ENCODE data around the gene BORCS5.
"Not testable (repeated sequence)": the region's sequence is repeated elsewhere in the genome, so short reads cannot be mapped to it uniquely, and the experiment has no call there.

Gene BORCS5

DNA sequence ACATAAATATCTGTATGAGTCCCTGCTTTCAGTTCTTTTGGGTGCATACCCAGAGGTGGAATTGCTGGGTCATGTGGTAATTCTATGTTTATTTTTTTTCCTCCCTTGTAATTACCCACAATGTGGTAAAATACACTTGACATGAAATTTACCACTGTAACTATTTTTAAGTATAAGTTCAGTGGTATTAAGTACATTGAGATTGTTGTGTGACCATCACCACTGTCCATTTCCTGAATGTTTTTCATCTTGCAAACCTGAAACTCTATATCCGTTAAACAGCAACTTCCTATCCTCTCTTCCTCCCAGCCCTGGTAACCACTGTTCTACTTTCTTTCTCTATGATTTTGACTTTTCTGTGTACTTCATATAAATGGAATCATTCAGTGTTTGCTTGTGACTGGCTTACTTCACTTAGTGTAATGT, 51.4 kb downstream of the BORCS5 start:
- no peaks in the 10 kb centered on the region for H3K4me1 ChIP-seq (ENCODE audit: insufficient read depth, low read length)
- H3K4me3 ChIP-seq (ENCODE audit: low read length), result no peak overlapping the region
- H3K36me3 ChIP-seq (ENCODE audit: insufficient read depth, low read length), result no peaks in the 10 kb centered on the region
- peaks cover 2% of the 10 kb centered on the region for H3K9me3 ChIP-seq (ENCODE audit: low read length)
- no peak overlapping the region for H2AFZ ChIP-seq (ENCODE audit: low read depth, low read length)
- H3K27me3 ChIP-seq (ENCODE audit: insufficient read depth, low read length), result no peaks in the 10 kb centered on the region

DNA sequence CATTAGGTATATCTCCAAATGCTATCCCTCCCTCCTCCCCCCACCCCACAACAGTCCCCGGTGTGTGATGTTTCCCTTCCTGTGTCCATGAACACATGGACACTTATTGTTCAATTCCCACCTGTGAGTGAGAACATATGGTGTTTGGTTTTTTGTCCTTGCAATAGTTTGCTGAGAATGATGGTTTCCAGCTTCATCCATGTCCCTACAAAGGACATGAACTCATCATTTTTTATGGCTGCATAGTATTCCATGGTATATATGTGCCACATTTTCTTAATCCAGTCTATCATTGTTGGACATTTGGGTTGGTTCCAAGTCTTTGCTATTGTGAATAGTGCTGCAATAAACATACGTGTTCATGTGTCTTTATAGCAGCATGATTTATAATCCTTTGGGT, 52.5 kb downstream of the BORCS5 start:
- not testable (repeated sequence) for H3K36me3 ChIP-seq (ENCODE audit: insufficient read depth, low read length); H3K27me3 ChIP-seq (ENCODE audit: insufficient read depth, low read length)

DNA sequence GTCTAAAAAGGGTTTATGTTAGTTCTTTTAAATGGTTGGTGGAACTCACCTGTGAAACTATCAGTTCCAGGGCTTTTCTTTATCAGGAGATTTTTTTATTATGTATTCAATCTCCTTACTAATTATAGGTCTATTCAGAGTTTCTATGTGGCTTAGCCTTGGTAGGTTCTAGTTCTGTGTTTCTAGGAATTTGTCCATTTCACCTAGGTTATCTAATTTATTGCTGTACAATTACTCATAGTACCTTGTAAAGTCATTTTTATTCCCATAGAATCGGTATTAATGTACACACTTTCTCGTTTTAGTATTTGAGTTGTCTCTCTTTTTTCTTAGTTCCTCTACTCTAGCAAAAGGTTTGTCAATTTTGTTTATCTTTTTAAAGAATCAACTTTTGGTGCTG, 59.0 kb downstream of the BORCS5 start:
- no peaks in the 10 kb centered on the region for H3K27me3 ChIP-seq (ENCODE audit: insufficient read depth, low read length)
- H3K9me3 ChIP-seq (ENCODE audit: low read length), result peaks cover 2% of the 10 kb centered on the region
- H2AFZ ChIP-seq (ENCODE audit: low read depth, low read length), result no peak overlapping the region
- H3K4me1 ChIP-seq (ENCODE audit: insufficient read depth, low read length), result no peaks in the 10 kb centered on the region
- H3K36me3 ChIP-seq (ENCODE audit: insufficient read depth, low read length), result no peaks in the 10 kb centered on the region
- H3K4me3 ChIP-seq (ENCODE audit: low read length), result no peak overlapping the region

More for the DNA sequence above, 52.5 kb downstream of the BORCS5 start:
- not testable (repeated sequence) for H2AFZ ChIP-seq (ENCODE audit: low read depth, low read length); H3K9me3 ChIP-seq (ENCODE audit: low read length); H3K4me3 ChIP-seq (ENCODE audit: low read length); H3K4me1 ChIP-seq (ENCODE audit: insufficient read depth, low read length)

DNA sequence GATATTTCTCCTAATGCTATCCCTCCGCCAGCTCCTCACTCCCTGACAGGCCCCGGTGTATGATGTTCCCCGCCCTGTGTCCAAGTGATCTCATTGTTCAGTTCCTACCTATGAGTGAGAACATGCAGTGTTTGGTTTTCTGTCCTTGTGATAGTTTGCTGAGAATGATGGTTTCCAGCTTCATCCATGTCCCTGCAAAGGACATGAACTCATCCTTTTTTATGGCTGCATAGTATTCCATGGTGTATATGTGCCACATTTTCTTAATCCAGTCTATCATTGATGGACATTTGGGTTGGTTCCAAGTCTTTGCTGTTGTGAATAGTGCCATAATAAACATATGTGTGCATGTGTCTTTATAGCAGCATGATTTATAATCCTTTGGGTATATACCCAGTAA, 62.3 kb downstream of the BORCS5 start:
- not testable (repeated sequence) for H3K9me3 ChIP-seq (ENCODE audit: low read length)

DNA sequence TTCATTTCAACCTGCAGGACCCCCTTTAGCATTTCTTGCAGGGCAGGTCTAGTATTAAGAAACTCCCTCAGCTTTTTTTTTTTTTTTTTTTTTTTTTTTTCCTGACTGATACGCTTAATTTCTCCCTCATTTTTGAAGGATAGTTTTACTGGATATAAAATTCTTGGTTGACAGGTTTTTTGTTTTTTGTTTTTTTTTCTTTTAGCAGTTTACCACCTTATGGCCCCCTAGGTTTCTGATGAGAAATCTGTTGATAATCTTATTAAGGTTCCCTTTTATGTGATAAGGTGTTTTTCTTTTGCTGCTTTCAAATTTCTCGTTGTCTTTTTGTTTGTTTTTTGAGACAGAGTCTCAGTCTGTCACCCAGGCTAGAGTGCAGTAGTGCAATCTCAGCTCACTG, 66.5 kb downstream of the BORCS5 start:
- Histone ChIP-seq H3K9me3 (ENCODE audit: low read length) (no peaks in the 10 kb centered on the region), H3K4me1 (ENCODE audit: insufficient read depth, low read length) (no peaks in the 10 kb centered on the region), H3K27me3 (ENCODE audit: insufficient read depth, low read length) (no peaks in the 10 kb centered on the region), H2AFZ (ENCODE audit: low read depth, low read length) (no peak overlapping the region), H3K36me3 (ENCODE audit: insufficient read depth, low read length) (no peaks in the 10 kb centered on the region), H3K4me3 (ENCODE audit: low read length) (no peak overlapping the region)

More for the DNA sequence above, 62.3 kb downstream of the BORCS5 start:
- not testable (repeated sequence) for H3K4me3 ChIP-seq (ENCODE audit: low read length); H3K27me3 ChIP-seq (ENCODE audit: insufficient read depth, low read length); H3K36me3 ChIP-seq (ENCODE audit: insufficient read depth, low read length); H2AFZ ChIP-seq (ENCODE audit: low read depth, low read length); H3K4me1 ChIP-seq (ENCODE audit: insufficient read depth, low read length)

DNA sequence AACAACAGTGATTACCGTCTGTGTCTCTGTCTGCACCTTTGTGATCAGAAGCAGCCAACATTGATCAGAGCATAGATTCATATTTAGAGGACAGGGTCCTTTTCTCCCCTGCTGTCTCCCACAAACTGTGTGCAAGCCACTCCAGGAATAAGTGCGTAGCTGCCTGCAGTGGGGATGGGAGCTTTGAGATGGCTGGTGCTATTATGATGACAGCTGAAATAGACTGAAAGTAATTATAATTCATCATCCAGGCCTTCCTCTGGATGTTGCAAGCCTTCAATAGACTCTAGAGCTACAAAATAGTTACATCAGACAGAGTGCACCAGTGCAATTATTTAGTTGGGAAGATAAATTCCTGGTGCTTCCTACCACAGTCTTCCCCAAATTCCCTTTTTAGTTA, 68.1 kb downstream of the BORCS5 start:
- no peak overlapping the region for H2AFZ ChIP-seq (ENCODE audit: low read depth, low read length)
- no peaks in the 10 kb centered on the region for H3K9me3 ChIP-seq (ENCODE audit: low read length)
- no peaks in the 10 kb centered on the region for H3K36me3 ChIP-seq (ENCODE audit: insufficient read depth, low read length)
- H3K4me3 ChIP-seq (ENCODE audit: low read length), result no peak overlapping the region
- H3K4me1 ChIP-seq (ENCODE audit: insufficient read depth, low read length), result no peaks in the 10 kb centered on the region
- no peaks in the 10 kb centered on the region for H3K27me3 ChIP-seq (ENCODE audit: insufficient read depth, low read length)

DNA sequence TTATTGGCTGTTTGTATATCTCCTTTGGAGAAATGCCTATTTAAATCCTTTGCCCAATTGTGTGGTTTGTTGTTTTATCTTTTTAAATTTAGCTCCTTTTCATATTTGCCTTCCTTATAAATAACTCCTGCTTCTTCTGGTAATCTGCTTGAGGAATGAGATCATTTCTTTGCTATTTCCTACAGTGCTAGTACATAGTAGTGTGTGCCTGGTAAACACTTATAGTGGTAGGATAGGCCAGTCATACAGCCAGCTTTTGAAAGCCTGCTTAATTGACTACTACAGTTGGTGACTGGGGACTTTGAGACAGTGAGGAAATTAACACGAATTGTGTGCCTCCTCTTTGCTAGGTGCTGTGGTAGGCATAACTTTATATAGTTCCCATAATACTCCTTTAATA, 68.7 kb downstream of the BORCS5 start:
- H3K4me1 ChIP-seq (ENCODE audit: insufficient read depth, low read length), result no peaks in the 10 kb centered on the region
- H2AFZ ChIP-seq (ENCODE audit: low read depth, low read length), result no peak overlapping the region
- no peaks in the 10 kb centered on the region for H3K9me3 ChIP-seq (ENCODE audit: low read length)
- no peaks in the 10 kb centered on the region for H3K36me3 ChIP-seq (ENCODE audit: insufficient read depth, low read length)
- no peak overlapping the region for H3K4me3 ChIP-seq (ENCODE audit: low read length)
- H3K27me3 ChIP-seq (ENCODE audit: insufficient read depth, low read length), result no peaks in the 10 kb centered on the region

DNA sequence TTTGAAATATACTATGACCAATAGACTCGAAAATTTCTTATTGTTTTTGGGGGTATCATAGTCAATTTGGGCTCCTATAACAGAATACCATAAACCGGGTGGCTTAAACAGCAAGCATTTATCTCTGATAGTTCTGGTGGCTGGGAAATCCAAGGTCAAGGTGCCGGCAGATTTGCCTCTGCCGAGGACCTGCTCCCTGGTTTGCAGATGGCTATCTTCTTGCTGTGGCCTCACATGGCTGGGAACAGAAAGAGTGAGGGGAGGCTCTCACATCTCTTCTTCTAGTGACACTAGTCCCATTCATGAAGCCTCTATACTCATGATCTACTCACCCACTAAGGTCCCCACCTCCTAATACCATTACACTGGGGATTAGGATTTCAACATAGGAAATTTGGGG, 70.7 kb downstream of the BORCS5 start:
- Histone ChIP-seq H3K4me1 (ENCODE audit: insufficient read depth, low read length) (no peaks in the 10 kb centered on the region), H3K36me3 (ENCODE audit: insufficient read depth, low read length) (no peaks in the 10 kb centered on the region), H3K27me3 (ENCODE audit: insufficient read depth, low read length) (no peaks in the 10 kb centered on the region), H3K4me3 (ENCODE audit: low read length) (no peak overlapping the region), H2AFZ (ENCODE audit: low read depth, low read length) (no peak overlapping the region), H3K9me3 (ENCODE audit: low read length) (no peaks in the 10 kb centered on the region)

DNA sequence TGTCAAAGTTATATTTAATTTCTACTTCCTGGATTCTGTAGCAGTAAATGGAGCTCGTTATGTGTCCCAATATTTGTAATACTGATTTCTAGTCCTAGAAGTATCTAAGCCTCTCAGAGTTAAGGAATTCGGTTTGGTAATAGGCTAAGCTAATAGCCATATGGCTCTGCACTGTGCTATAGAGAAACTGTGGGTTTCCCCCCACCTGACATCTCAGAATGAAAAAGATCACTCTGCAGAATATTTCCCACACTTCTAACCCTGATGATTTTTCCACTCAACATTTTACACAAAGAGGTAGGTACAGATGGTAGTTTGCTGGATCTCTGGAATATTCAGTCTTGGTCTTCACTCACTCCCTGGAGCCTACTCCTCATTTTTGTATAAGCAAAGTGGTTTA, 71.2 kb downstream of the BORCS5 start:
- no peaks in the 10 kb centered on the region for H3K4me1 ChIP-seq (ENCODE audit: insufficient read depth, low read length)
- no peak overlapping the region for H3K4me3 ChIP-seq (ENCODE audit: low read length)
- H2AFZ ChIP-seq (ENCODE audit: low read depth, low read length), result no peak overlapping the region
- H3K9me3 ChIP-seq (ENCODE audit: low read length), result no peaks in the 10 kb centered on the region
- no peaks in the 10 kb centered on the region for H3K36me3 ChIP-seq (ENCODE audit: insufficient read depth, low read length)
- no peaks in the 10 kb centered on the region for H3K27me3 ChIP-seq (ENCODE audit: insufficient read depth, low read length)

DNA sequence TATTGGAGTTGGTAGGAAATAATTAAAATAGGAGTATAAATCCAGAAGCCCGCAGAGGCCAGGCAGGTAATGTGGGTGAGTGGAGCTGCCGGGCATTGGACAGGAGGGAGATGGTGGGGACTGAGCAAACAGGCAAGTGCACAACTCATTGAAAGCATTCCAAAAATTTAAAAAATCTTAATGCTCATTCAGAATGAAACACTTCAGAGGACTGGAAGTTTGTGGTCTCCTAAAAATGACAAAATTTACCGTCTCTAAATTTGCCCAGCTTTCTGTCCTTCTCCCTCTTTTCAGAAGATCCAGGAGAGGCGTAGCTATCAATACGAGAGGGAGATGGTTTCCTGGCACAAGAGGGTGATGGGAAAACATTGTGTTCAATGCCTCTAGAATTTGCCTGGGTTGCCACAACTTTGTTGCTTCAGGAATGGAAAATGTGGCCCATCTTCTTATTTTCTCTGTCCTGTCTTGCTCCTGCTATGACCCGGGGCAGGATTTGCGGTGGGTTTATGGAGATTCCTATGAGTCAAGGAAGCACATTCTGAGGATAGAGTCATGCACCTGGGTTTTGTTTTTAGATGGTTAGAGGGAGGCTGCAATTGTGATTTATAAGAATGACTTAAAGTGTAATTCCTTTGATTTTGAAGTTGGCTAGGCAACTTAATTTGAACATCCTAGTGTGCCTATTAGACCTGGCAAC, 72.2 kb downstream of the BORCS5 start:
- no peak overlapping the region for H2AFZ ChIP-seq (ENCODE audit: low read depth, low read length)
- H3K4me1 ChIP-seq (ENCODE audit: insufficient read depth, low read length), result no peaks in the 10 kb centered on the region
- H3K4me3 ChIP-seq (ENCODE audit: low read length), result no peak overlapping the region
- no peaks in the 10 kb centered on the region for H3K36me3 ChIP-seq (ENCODE audit: insufficient read depth, low read length)
- H3K9me3 ChIP-seq (ENCODE audit: low read length), result no peaks in the 10 kb centered on the region
- no peaks in the 10 kb centered on the region for H3K27me3 ChIP-seq (ENCODE audit: insufficient read depth, low read length)

DNA sequence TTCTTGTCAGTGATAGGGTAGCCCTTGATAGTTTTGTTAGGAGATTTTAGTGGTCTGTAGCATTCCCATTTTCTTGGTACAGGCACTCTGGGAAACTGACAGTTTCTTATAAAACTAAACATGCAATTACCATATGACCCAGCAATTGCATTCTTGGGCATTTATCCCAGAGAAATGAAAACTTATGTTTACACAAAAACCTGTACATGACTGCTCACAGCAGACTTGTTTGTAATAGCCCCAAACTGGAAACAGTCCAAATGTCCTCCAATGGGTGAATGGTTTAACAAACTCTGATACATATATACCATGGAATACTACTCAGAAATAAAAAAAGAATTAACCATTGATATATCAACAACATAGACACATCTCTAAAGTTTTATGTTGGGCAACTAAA, 75.5 kb downstream of the BORCS5 start:
- peaks cover under 1% of the 10 kb centered on the region for H3K9me3 ChIP-seq (ENCODE audit: low read length)
- no peaks in the 10 kb centered on the region for H3K27me3 ChIP-seq (ENCODE audit: insufficient read depth, low read length)
- H3K36me3 ChIP-seq (ENCODE audit: insufficient read depth, low read length), result no peaks in the 10 kb centered on the region
- no peak overlapping the region for H3K4me3 ChIP-seq (ENCODE audit: low read length)
- no peaks in the 10 kb centered on the region for H3K4me1 ChIP-seq (ENCODE audit: insufficient read depth, low read length)
- H2AFZ ChIP-seq (ENCODE audit: low read depth, low read length), result no peak overlapping the region

DNA sequence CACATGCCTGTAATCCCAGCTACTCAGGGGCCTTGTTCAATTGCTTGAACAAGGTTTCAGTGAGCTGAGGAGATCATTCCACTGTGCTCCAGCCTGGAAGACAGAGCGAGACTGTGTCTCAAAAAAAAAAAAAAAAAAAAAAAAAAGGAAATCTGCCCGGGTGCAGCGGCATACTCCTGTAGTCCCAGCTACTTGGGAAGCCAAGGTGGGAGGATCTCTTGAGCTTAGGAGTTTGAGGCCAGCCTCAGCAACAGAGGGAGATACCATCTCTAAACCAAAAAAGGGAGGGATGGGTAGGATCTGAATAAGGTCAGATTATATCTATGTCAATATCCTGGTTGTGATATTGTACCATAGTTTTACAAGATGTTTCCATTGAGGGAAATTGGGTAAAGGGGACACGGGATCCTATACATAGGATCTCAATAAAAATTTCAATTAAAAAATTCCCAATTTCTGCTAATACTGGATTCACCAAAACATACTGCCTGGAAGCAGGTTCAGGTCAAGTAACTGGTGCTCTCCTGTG, 76.4 kb downstream of the BORCS5 start:
- Histone ChIP-seq H3K27me3 (ENCODE audit: insufficient read depth, low read length) (no peaks in the 10 kb centered on the region), H3K9me3 (ENCODE audit: low read length) (peaks cover 2% of the 10 kb centered on the region), H2AFZ (ENCODE audit: low read depth, low read length) (no peak overlapping the region), H3K4me1 (ENCODE audit: insufficient read depth, low read length) (no peaks in the 10 kb centered on the region), H3K4me3 (ENCODE audit: low read length) (no peak overlapping the region), H3K36me3 (ENCODE audit: insufficient read depth, low read length) (no peaks in the 10 kb centered on the region)

DNA sequence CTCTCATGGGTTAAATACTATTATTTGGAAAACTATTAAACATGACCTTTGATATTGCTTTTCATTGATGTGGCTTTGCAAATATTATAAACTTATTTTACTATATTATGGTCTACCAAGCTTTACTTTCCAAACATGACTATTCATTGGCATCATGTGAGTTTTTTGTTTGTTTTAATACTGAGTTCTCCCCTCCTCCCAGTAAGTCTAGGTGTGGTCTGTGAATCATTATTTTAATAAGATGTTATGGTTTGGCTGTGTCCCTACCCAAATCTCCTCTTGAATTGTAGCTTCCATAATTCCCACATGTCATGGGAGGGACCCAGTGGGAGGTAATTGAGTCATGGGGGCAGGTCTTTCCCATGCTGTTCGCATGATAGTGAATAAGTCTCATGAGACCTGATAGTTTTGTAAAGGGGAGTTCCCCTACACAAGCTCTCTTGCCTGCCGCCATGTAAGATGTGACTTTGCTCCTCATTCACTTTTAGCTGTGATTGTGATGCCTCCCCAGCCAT, 80.0 kb downstream of the BORCS5 start:
- H3K4me3 ChIP-seq (ENCODE audit: low read length), result no peak overlapping the region
- H3K27me3 ChIP-seq (ENCODE audit: insufficient read depth, low read length), result no peaks in the 10 kb centered on the region
- no peaks in the 10 kb centered on the region for H3K36me3 ChIP-seq (ENCODE audit: insufficient read depth, low read length)
- peaks cover 2% of the 10 kb centered on the region for H3K9me3 ChIP-seq (ENCODE audit: low read length)
- no peaks in the 10 kb centered on the region for H3K4me1 ChIP-seq (ENCODE audit: insufficient read depth, low read length)
- no peak overlapping the region for H2AFZ ChIP-seq (ENCODE audit: low read depth, low read length)

DNA sequence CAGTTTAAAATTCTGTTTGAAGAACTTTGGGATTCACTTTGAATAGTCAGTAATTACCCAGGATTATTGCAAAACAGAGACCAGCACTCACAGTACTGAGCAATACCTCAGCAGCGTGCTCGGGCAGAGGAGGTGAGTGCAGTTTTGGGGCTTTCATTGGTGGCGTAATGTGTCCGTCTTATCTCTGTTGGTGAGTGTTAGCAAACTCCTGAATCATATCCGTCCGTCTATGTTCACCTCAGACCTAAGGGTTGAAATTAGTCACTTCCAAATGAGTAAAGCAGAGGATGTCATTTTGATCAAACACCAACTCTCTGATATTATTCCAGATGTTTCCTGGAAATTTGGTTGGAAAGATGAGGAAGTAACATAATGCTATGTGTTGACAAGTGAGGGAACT, 82.8 kb downstream of the BORCS5 start:
- no peak overlapping the region for H3K4me3 ChIP-seq (ENCODE audit: low read length)
- H3K27me3 ChIP-seq (ENCODE audit: insufficient read depth, low read length), result no peaks in the 10 kb centered on the region
- peaks cover 2% of the 10 kb centered on the region for H3K9me3 ChIP-seq (ENCODE audit: low read length)
- H3K4me1 ChIP-seq (ENCODE audit: insufficient read depth, low read length), result no peaks in the 10 kb centered on the region
- no peak overlapping the region for H2AFZ ChIP-seq (ENCODE audit: low read depth, low read length)
- H3K36me3 ChIP-seq (ENCODE audit: insufficient read depth, low read length), result no peaks in the 10 kb centered on the region

Data from neuron (in vitro differentiated cells).